ENCODE results near the gene ATP6V0A4. TPM values are rescaled to one million over a fixed set of nuclear protein-coding genes. Genes with fewer than 3 reads are reported as not detected.

ATP6V0A4 gene
- total RNA-seq, 1 donor: not detected

DNA sequence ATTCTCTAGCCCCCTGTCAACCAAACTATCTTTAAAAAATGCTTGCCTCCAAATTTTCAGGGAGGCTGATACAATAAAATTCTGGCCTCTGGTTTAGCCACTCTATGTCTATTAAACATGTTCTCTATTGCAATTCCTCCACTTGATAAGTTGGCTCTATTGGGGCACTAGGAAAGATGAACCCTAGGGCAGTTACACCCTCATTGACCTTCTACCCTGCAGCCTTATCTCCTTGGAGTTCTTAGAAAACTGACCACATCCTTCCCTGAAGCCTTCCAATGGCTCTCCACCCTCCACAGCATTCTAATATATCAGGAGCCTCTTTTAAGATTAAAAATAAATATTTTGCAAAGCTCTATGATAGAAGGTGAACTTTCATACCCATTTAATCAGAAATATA lies 127.4 kb downstream of the ATP6V0A4 start:
- no peak for TF ChIP-seq CTCF (IDR thresholded peaks at IDR 0.05; ENCODE audit: insufficient read depth, low read length)
- DNase-seq (ENCODE audit: low read depth): no peak
- H3K4me3 ChIP-seq (ENCODE audit: low read depth, low read length): no peak overlapping the region

DNA sequence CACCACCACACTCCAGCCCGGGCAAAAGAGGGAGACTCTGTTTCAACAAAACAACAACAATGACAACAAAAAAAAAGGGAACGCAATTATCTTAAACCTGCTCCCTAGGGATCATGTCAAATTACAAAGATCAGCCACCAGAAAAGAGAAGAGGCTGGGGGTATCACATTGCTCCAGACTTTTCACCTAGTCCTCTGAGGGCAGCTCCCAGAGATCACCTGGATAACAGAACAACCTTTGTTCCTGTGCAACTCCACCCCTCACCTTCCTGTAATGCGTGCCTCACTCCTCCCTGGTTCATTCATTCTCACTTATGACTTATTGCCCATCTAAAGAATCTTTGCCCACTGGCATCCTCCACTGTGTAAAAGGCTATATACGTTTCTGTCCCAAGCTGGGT lies 128.6 kb downstream of the ATP6V0A4 start:
- DNase-seq (ENCODE audit: low read depth): no peak
- no peak overlapping the region for H3K4me3 ChIP-seq (ENCODE audit: low read depth, low read length)
- TF ChIP-seq CTCF (IDR thresholded peaks at IDR 0.05; ENCODE audit: insufficient read depth, low read length): no peak

DNA sequence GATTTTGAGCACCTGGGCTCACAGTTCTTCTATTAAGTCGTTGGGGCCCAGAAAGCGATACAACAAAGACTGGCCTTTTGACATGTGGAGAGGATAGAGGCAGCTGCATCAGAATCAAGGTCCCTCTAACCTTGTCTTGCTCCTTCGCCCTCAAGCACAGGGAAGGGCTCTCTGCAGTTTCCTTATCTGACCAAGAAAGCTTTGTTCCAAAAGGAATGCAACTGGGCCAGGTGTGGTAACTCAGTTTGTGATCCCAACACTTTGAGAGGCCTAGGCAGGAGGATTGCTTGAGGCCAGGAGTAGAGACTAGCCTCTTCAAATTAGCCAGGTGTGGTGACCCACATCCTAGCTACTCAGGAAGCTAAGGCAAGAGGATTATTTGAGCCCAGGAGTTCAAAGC lies 129.1 kb downstream of the ATP6V0A4 start:
- H3K4me3 ChIP-seq (ENCODE audit: low read depth, low read length): no peak overlapping the region
- TF ChIP-seq CTCF (IDR thresholded peaks at IDR 0.05; ENCODE audit: insufficient read depth, low read length): no peak
- DNase-seq (ENCODE audit: low read depth): no peak

- DNase-seq (ENCODE audit: low read depth): no peak
- TF ChIP-seq CTCF (IDR thresholded peaks at IDR 0.05; ENCODE audit: insufficient read depth, low read length): no peak
- no peak overlapping the region for H3K4me3 ChIP-seq (ENCODE audit: low read depth, low read length)
Measured at GRCh38 chr7:138668229-138668596, 129.8 kb downstream of the ATP6V0A4 start.

DNA sequence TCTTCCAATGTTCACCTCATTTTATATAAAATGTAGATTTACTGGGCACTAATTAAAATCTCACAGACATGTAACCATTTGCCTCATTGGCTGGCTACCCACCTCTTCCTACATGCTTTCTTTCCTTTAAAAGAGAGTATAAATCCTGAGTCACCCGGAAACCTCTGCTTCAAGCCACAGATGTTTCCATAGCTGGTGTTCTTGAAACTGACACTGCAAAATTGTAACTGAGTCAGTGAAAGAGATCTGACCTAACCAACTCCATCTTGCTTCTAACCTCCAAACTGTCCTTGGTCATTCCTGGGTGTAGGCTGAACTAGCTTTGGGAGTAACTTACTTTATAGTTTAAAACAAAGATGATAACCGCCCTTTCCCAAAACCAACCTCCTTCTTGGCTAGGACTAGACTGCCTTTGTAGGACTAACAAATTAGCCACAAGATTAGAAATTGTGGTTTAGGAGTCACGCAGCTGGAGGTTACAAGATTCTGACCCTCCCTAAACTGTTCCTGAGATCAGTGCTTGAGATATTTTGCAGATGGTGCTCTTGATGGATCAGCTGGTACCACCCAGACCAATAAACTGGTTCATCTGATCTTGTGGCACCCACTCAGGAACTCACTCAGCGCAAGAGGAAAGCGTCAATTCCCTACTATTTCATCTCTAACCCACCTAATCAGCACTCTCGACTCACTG lies 130.3 kb downstream of the ATP6V0A4 start:
- no peak for TF ChIP-seq CTCF (IDR thresholded peaks at IDR 0.05; ENCODE audit: insufficient read depth, low read length)
- no peak overlapping the region for H3K4me3 ChIP-seq (ENCODE audit: low read depth, low read length)
- no peak for DNase-seq (ENCODE audit: low read depth)

- TF ChIP-seq CTCF (IDR thresholded peaks at IDR 0.05; ENCODE audit: insufficient read depth, low read length): no peak
- no peak overlapping the region for H3K4me3 ChIP-seq (ENCODE audit: low read depth, low read length)
- DNase-seq (ENCODE audit: low read depth): no peak
Measured at GRCh38 chr7:138666385-138666784, 131.6 kb downstream of the ATP6V0A4 start.

DNA sequence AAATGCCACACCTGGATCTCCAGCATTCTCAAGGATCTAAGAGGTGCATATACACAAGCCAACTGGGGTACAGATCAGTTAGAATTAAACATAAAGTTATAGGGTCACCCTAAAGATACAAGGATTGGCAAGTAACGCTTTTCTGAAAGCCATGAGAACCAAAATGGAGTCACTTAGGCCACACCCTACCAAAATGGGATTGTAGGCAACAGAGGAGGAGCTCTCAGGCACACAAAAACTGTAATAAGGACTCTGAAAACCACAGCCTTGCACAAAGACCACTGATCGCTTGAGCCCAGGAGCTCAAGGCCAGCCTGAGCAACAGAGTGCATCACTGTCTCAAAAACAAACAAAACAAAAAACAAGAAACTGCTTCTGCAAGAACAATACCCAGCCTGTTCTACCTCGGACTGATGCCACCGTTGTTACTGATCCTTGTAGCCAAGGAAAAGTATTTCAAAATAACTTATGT lies 132.3 kb downstream of the ATP6V0A4 start:
- TF ChIP-seq CTCF (IDR thresholded peaks at IDR 0.05; ENCODE audit: insufficient read depth, low read length): no peak
- no peak for DNase-seq (ENCODE audit: low read depth)
- no peak overlapping the region for H3K4me3 ChIP-seq (ENCODE audit: low read depth, low read length)

All from fibroblast of the aortic adventitia (primary cell).